Stimulated activated CD8-positive, alpha-beta memory T cell treated with anti-CD3 and anti-CD28 coated beads, Interleukin-15, amount 100 ng/mL, for 24 hours (primary cell): ENCODE data around the gene FASTK.

Experiments
- DNase-seq: peaks from one replicate; pipeline ENCODE4 v3.0.0-alpha.2; 2020; ENCODE audit warnings: low read depth

Gene FASTK

GRCh38 chr7:151081170-151082101 lies 827 bp upstream of the FASTK start:
- no peak for DNase-seq

- DNase-seq, result no peak
Observed at GRCh38 chr7:151080067-151080521, 515 bp downstream of the FASTK start.

- no peak for DNase-seq
Observed at GRCh38 chr7:151079199-151079910, 1.3 kb downstream of the FASTK start.

- no peak for DNase-seq
Observed at GRCh38 chr7:151078233-151079040, 2.2 kb downstream of the FASTK start.

GRCh38 chr7:151077705-151078232 lies 2.8 kb downstream of the FASTK start:
- DNase-seq, result no peak

GRCh38 chr7:151076863-151077704 lies 3.5 kb downstream of the FASTK start:
- no peak for DNase-seq

GRCh38 chr7:151075978-151076426 lies 4.6 kb downstream of the FASTK start:
- no peak for DNase-seq

GRCh38 chr7:151075662-151075971 lies 5.0 kb downstream of the FASTK start:
- no peak for DNase-seq

GRCh38 chr7:151074817-151075661 lies 5.6 kb downstream of the FASTK start:
- DNase-seq, result no peak

GRCh38 chr7:151073990-151074389 lies 6.6 kb downstream of the FASTK start:
- no peak for DNase-seq

- no peak for DNase-seq
Observed at GRCh38 chr7:151071032-151071866, 9.4 kb downstream of the FASTK start.

GRCh38 chr7:151070574-151070960 lies 10.0 kb downstream of the FASTK start:
- no peak for DNase-seq

- DNase-seq, result no peak
Observed at GRCh38 chr7:151069841-151070573, 10.6 kb downstream of the FASTK start.

- no peak for DNase-seq
Observed at GRCh38 chr7:151068069-151068773, 12.4 kb downstream of the FASTK start.

- no peak for DNase-seq
Observed at GRCh38 chr7:151066273-151066974, 14.2 kb downstream of the FASTK start.

- no peak for DNase-seq
Observed at GRCh38 chr7:151065516-151065915, 15.1 kb downstream of the FASTK start.

- DNase-seq, result no peak
Observed at GRCh38 chr7:151064993-151065392, 15.6 kb downstream of the FASTK start.
